ENCODE measurements around the gene CETN3.
"Not testable (repeated sequence)": the region's sequence is repeated elsewhere in the genome, so short reads cannot be mapped to it uniquely, and the experiment has no call there.

Gene CETN3

DNA sequence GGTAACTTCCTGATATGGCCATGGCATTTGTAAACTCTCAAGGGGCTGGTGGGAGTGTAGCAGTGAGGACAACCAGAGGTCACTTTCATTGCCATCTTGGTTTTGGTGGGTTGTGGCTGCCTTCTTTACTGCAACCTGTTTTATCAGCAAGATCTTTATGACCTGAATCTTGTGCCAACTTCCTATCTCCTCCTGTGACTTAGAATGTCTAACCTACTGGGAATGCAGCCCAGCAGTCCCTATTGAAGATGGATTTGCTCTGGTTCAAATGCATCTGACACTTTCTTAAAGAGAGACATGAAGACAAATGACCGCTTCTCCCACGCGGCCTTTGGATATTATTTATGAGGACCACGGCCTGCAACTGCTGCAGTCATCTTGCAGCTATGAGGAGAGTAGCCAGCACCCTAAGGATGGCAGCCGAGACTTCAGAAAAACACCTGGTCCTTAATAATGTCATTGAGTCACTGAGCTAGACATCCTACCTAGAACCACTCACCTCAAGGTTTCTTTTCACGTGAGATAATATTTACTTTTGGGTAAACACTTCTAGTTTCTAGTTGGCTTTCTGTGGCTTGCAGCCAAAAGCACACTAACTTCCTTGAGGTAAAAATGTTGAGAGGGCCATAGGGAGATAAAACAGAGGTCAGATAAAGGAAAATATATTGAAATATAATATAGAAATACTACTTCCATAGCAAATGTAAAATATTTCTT, 28.2 kb downstream of the CETN3 start:
- no peak for DNase-seq

DNA sequence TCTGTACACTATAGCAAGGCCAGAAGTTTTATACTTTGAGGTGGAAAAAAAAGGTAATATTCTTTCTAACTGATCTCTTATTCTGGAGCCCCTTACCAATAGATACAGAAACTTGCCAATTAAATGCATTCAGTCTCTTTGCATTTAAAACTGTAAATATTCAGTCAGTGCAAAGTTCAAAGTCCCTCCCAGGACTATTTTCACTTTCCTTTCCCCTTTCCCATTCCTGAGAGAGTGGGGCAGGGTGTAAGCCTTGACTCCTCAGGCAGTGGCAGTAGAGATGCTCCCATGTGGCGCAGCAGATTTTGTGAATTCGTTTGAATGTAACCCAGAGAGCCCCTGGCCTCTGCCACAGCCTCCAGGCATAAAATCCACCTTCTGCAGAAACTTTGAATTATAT, 29.9 kb downstream of the CETN3 start:
- DNase-seq: no peak

GRCh38 chr5:90378752-90379151, 30.8 kb downstream of the CETN3 start:
- no peak for DNase-seq

DNA sequence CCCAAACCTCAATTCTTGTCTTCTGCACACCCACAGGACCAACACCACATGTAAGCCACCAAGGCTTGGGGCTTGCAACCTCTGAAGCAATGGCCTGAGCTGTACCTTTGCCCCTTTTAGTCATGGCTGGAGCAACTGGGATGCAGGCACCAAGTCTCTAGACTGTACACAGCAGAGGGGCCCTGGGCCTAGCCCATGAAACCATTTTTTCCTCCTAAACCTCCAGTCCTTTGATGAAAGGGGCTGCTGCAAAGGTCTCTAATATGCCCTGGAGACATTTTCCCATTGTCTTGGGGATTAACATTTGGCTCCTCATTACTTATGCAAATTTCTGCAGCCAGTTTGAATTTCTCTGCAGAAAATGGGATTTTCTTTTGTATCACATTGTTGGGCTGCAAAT, 38.3 kb downstream of the CETN3 start:
- not testable (repeated sequence) for DNase-seq

DNA sequence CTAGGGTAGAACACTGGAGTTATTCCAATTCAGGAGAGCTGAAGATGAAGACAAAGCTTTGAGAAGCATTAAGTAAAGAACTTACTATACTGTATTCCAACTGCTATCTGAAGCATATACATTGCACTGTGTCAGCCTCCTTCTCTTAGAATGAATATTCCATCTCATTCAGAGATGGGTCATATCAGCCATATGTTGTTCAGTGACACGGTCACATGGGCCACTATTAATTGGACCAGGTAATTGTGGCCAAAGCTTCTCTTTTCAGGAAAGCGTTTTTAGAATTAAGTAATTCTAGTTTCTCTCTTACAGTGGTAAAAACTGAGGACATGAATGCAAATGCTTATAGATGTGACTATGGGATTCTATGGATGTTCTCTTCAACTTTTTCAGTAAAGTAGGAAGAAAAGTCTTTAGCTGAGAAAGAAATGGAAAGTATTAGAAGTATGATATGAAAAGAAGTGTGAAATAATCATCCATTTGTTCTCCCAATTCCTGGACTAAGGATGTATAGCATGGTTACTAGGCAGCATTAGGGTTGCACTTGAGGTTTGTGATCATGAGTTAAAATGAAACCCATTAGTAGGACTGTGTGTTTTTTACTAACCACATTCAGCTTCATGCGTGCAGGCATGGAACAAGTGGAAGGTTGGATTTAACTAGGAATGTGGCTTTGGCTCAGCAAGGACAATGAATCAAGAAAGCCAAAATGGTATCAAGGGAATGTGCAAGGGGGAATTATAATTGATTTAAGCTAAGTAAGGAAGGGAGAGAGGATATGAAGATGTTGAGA, 40.9 kb downstream of the CETN3 start:
- DNase-seq: no peak

- DNase-seq: no peak
Measured at GRCh38 chr5:90367879-90368278, 41.7 kb downstream of the CETN3 start.

GRCh38 chr5:90366948-90367347, 42.6 kb downstream of the CETN3 start:
- DNase-seq: no peak

DNA sequence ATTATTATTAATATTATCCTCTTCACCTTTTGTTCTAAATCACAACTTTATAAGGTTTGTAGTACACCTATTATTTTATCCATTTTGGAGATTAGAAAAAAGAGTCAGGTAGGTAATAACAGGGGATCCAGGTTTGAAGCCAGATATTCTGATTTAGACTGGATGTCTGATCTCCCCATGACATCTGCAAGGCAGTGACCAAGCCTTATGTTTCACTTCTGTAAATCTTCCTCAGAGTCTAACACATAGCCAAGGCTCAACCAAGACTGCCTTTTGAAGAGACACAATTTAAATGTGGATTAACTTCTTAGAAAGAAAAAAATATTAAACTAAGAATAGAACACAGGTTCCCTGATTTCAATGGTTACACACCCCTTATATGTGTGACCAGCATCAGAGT, 44.2 kb downstream of the CETN3 start:
- no peak for DNase-seq

GRCh38 chr5:90359073-90359920, 50.3 kb downstream of the CETN3 start:
- DNase-seq: no peak

GRCh38 chr5:90356622-90357021, 52.9 kb downstream of the CETN3 start:
- DNase-seq: no peak

DNA sequence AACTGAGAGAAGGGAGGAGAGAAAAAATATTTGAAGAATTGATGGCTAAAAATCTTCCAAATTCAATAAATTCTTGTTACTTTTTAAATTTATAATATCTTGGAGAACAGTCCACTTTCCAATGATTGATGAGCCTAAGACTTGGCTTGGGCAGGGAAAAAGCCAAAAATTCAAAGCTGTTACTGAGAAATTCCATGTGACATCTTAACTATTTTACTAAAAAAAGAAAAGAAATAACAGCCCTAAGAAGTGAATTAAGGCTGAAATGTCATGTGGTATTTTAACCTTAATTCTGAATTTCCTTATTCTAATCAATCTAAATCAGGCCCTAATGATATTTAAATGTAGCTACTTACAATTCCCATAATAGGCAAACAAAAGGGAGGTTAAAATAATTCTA, 53.4 kb downstream of the CETN3 start:
- DNase-seq: no peak

- DNase-seq: no peak
Measured at GRCh38 chr5:90355635-90356034, 53.9 kb downstream of the CETN3 start.

- no peak for DNase-seq
Measured at GRCh38 chr5:90353254-90353653, 56.3 kb downstream of the CETN3 start.

GRCh38 chr5:90351101-90351500, 58.5 kb downstream of the CETN3 start:
- DNase-seq: no peak

DNA sequence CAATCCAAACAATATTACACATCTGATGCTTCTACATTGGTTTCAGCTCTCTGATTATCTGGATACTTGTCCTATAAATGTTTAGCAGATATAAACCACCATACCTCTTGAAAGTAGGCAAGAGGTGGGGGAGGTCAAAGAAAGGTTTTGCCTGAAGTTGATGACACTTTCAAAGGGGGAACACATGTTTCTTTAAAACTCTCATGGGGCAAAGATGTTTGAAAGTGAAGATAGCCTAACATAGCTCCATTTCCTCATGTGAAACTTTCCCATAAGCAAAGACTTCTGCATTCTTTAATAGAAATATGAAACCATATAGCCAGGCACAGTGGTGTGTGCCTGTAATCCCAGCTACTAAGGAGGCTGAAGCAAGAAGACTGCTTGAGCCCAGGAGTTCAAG, 62.1 kb downstream of the CETN3 start:
- no peak for DNase-seq

GRCh38 chr5:90345684-90346083, 63.9 kb downstream of the CETN3 start:
- no peak for DNase-seq

- DNase-seq: no peak
Measured at GRCh38 chr5:90344689-90345088, 64.9 kb downstream of the CETN3 start.

DNA sequence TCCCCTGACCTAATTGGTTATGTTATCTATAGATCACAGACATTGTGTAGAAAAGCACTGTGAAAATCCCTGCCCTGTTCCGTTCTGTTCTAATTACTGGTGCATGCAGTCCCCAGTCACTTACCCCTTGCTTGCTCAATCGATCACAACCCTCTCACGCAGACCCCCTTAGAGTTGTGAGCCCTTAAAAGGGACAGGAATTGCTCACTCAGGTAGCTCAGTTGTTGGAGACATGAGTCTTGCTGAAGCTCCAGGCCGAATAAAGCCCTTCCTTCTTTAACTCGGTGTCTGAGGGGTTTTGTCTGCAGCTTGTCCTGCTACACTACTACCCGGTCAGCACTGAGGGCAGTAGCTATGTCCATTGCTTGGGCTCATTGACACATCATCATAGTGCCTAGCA, 65.8 kb downstream of the CETN3 start:
- not testable (repeated sequence) for DNase-seq

- DNase-seq: no peak
Measured at GRCh38 chr5:90342576-90342975, 67.0 kb downstream of the CETN3 start.
